Vagina (tissue), 2 donors: ENCODE results near the gene TMEM108.

Experiments
- POLR2A ChIP-seq, 2 donors: fragments of 450-650 bp; IDR thresholded peaks; one replicate each; pipeline ENCODE4 v1.6.1; 2017; ENCODE audit warnings: antibody characterized with exemption in 2 of 2, mild to moderate bottlenecking in 2 of 2, moderate library complexity in 2 of 2
- TF ChIP-seq, protein P1 (sequence below), 3 experiments: fragments of 450-650 bp in 2 of 3; fragments of 200-600 bp in 1 of 3; sonication (generic) in 1 of 3; IDR thresholded peaks; one replicate each; pipeline ENCODE4 v1.5.1; 2017 to 2019; ENCODE audit warnings: antibody characterized with exemption in 3 of 3, mild to moderate bottlenecking in 2 of 3, moderate library complexity in 2 of 3

DNA sequence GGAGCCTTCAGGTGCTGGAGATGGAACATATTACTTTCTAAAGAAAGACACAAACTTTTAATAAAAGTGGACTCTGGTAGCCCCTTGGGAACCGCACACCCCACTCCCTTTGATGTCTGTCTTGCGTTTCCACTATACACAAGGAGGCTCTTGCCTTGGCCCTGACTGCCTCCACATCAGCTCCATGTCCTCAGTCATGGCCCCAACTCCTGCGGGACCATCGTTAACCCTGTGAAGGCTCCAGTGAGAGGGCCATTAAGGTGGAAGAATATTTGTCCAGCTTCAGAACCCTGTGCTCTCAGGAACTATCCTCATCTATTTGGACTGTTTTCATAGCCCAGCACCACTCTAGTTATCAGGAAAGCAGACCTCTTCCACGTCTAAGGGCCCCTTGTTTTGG is 345.6 kb downstream of the TMEM108 start:
- TF ChIP-seq, protein P1, sequence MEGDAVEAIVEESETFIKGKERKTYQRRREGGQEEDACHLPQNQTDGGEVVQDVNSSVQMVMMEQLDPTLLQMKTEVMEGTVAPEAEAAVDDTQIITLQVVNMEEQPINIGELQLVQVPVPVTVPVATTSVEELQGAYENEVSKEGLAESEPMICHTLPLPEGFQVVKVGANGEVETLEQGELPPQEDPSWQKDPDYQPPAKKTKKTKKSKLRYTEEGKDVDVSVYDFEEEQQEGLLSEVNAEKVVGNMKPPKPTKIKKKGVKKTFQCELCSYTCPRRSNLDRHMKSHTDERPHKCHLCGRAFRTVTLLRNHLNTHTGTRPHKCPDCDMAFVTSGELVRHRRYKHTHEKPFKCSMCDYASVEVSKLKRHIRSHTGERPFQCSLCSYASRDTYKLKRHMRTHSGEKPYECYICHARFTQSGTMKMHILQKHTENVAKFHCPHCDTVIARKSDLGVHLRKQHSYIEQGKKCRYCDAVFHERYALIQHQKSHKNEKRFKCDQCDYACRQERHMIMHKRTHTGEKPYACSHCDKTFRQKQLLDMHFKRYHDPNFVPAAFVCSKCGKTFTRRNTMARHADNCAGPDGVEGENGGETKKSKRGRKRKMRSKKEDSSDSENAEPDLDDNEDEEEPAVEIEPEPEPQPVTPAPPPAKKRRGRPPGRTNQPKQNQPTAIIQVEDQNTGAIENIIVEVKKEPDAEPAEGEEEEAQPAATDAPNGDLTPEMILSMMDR (IDR thresholded peaks at IDR 0.05): no peak
- no peak for TF ChIP-seq POLR2A (IDR thresholded peaks at IDR 0.05)
